Psoas muscle (tissue), 8 donors: ENCODE results near the gene LDB1. TPM values are rescaled to one million over a fixed set of nuclear protein-coding genes. Genes with fewer than 3 reads are reported as not detected.

Source experiments
- ATAC-seq, 4 donors: fragments of 200-7000 bp; cut with Tn5 transposase; one replicate each; pipeline ENCODE4 v1.9.1; 2020; ENCODE audit warnings: moderate library complexity in 3 of 4, mild to moderate bottlenecking in 2 of 4
- DNase-seq, 2 donors: peaks; one replicate each; pipeline ENCODE4 v3.0.0-alpha.2; 2020
- H3K27ac ChIP-seq: fragments of 200-600 bp; one replicate; pipeline ENCODE4 v1.8.0; 2022
- H3K27me3 ChIP-seq, 3 donors: fragments of 200-600 bp in 1 of 3; one replicate each; pipeline versions ENCODE4 v1.6.1 to v1.8.0; 2013 to 2022; ENCODE audit warnings: low read length in 2 of 3, mild to moderate bottlenecking in 2 of 3, moderate library complexity in 1 of 3; ENCODE audit not compliant: insufficient read depth in 3 of 3
- H3K36me3 ChIP-seq, 2 donors: fragments of 200-600 bp in 1 of 2; one replicate each; pipeline versions ENCODE4 v1.6.1 to v1.8.0; 2013 to 2022; ENCODE audit warnings: low read depth in 1 of 2, mild to moderate bottlenecking in 1 of 2, moderate library complexity in 1 of 2; ENCODE audit not compliant: insufficient read depth in 1 of 2
- H3K4me1 ChIP-seq: fragments of 200-600 bp; one replicate; pipeline ENCODE4 v1.8.0; 2022
- H3K4me3 ChIP-seq: fragments of 200-600 bp; one replicate; pipeline ENCODE4 v1.8.0; 2022; ENCODE audit warnings: mild to moderate bottlenecking
- H3K9me3 ChIP-seq: fragments of 200-600 bp; one replicate; pipeline ENCODE4 v1.8.0; 2022
- WGBS, 3 donors: extraction: QIAGEN DNeasy Blood & Tissue Kit; methylation state at CpG; one replicate each; pipeline versions ENCODE4 v1.1.6 to v1.1.7; 2013; 5-methylcytosine and 5-hydroxymethylcytosine counted together
- intact Hi-C, 2 donors: fragments of 100-400 bp; cut with DNase I; formaldehyde crosslinking; loops; one replicate each; pipeline versions ENCODE4 v1.11.0 to v1.14.2; 2022
- polyA plus RNA-seq, 3 donors: library from polyadenylated mRNA; stranded (reverse); fragments of 200-250 nt; gene quantifications; one replicate each; pipeline ENCODE4 v1.2.3, GENCODE V29; 2013
- total RNA-seq, 4 donors: library from RNA; stranded (reverse); fragmentation: NEBNext Ultra II Directional in 2 of 4; extraction: Animal tissue kit (Norgen Biotek cat#: 25700) in 2 of 4; gene quantifications; one replicate each; pipeline versions ENCODE4 v1.2.1 to v1.2.4, GENCODE V29; 2021 to 2023
- TF ChIP-seq, protein P1 (sequence below): fragments of 200-600 bp; IDR thresholded peaks from one replicate; pipeline ENCODE4 v1.8.0; 2022; ENCODE audit warnings: antibody characterized with exemption
- donor health status: healthy with polysubstance abuse.
- donor health status: DM: no; HTN: no; CAD: no; lungs with moderate emphysema.
- donor health status: Bipolar disorder and iron deficiency.
- donor health status: healthy.
- donor health status: DM: yes; HTN: yes; CAD: no.
- donor health status: DM: no; HTN: no; CAD: no.
- donor health status: DM: no; HTN: no; CAD: no.
- donor health status: DM: yes; HTN: yes; CAD: no.

LDB1 gene
- total and polyA plus RNA-seq, 7 donors = 13.9 to 29.8 (median 24.7) TPM

DNA sequence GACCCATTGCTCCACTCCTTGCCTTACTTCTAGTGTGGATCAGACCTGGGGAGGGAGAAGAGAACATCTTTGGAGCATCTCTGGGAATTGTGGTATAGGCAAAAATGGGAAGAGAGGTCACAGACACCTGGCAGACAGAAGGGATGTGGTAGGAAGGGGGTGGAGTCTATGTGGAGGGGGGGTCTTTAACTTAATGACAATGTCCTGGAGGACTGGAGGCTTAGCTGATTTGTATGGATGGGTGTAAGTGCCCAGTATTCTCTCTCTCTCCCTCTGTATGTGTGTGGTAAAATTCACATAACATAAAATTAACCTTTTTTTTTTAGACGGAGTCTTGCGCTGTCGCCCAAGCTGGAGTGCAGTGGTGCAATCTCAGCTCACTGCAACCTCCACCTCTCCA lies 3.1 kb upstream of the LDB1 start:
- Histone ChIP-seq H3K27me3 (no peaks in the 10 kb centered on the region), H3K4me1 (peaks cover 8% of the 10 kb centered on the region), H3K36me3 (no peaks in the 10 kb centered on the region), H3K27ac (no peak overlapping the region), H3K4me3 (no peak overlapping the region), H3K9me3 (no peaks in the 10 kb centered on the region)
- ATAC-seq = no peak
- WGBS, 3 donors = 87 to 94% (median 93%) methylated on average over 3 of the region's 3 CpGs
- DNase-seq = no peak
- TF ChIP-seq, protein P1, sequence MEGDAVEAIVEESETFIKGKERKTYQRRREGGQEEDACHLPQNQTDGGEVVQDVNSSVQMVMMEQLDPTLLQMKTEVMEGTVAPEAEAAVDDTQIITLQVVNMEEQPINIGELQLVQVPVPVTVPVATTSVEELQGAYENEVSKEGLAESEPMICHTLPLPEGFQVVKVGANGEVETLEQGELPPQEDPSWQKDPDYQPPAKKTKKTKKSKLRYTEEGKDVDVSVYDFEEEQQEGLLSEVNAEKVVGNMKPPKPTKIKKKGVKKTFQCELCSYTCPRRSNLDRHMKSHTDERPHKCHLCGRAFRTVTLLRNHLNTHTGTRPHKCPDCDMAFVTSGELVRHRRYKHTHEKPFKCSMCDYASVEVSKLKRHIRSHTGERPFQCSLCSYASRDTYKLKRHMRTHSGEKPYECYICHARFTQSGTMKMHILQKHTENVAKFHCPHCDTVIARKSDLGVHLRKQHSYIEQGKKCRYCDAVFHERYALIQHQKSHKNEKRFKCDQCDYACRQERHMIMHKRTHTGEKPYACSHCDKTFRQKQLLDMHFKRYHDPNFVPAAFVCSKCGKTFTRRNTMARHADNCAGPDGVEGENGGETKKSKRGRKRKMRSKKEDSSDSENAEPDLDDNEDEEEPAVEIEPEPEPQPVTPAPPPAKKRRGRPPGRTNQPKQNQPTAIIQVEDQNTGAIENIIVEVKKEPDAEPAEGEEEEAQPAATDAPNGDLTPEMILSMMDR = no peak
- intact Hi-C loops = no loop called here

DNA sequence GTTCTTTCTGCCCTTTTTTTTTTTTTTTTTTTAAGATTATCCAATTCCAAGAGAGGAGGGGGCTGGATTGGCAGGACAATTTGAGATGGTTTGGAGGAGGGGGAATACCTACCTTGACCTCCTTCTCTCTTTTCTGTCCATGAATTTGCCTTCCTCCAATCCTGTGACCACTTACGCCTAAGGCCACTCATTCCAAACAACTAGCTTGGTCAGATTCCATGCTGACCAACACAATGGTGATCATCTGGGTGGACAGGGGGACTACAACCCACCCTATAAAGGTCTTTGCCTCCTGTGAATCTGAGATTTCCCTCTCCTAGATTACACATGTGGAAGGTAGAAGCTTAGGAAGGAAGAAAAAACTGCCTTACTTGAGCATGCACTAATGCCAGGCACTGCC lies 2.3 kb upstream of the LDB1 start:
- no peak for DNase-seq
- TF ChIP-seq, protein P1 = no peak
- Histone ChIP-seq H3K36me3 (no peaks in the 10 kb centered on the region), H3K27me3 (no peaks in the 10 kb centered on the region), H3K4me1 (peaks cover 16% of the 10 kb centered on the region), H3K27ac (peak overlapping the region; percentile 92), H3K4me3 (no peak overlapping the region), H3K9me3 (no peaks in the 10 kb centered on the region)
- intact Hi-C loops = no loop called here
- no peak for ATAC-seq
- whole genome bisulfite sequencing, 3 donors = 95 to 100% (median 100%) methylated on average over 1 of the region's 1 CpG

DNA sequence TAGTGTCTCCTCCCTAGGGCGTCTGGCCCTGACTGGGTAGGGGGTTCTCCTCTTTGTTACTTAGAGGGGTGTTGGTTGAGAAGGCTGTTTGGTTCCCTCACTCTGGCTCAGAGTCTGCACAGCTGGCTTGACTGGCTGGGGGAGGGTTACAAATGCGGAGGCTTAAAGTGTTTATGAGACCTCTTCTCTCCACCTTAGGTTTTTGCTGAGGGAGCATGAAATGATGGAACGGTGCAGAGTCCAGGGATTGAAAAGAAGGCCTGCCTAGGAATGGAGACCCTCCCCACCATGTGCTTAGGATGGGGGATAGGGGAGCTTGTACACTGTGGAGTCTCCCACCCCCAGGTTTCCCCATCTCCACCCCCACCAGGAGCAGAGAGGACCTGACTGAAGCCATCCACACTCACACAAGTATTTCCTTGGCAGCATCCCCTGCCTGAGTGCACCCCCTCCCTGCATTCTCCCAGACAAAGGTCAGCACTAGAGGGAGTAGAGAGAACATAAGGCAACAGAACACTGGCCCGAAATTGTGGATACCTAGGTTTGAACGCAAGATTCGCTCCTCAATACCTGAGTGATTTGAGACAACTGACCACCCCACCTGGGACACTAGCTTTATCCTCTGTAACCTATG lies 1.7 kb upstream of the LDB1 start:
- Histone ChIP-seq H3K4me3 (peak overlapping the region; percentile 87), H3K36me3 (no peaks in the 10 kb centered on the region), H3K27ac (peak overlapping the region; percentile 92), H3K9me3 (no peaks in the 10 kb centered on the region), H3K27me3 (no peaks in the 10 kb centered on the region), H3K4me1 (peaks cover 22% of the 10 kb centered on the region)
- intact Hi-C loops = no loop called here
- no peak for DNase-seq
- ATAC-seq = no peak
- WGBS, 3 donors = 36 to 58% (median 45%) methylated on average over 6 of the region's 6 CpGs
- TF ChIP-seq, protein P1 = no peak

DNA sequence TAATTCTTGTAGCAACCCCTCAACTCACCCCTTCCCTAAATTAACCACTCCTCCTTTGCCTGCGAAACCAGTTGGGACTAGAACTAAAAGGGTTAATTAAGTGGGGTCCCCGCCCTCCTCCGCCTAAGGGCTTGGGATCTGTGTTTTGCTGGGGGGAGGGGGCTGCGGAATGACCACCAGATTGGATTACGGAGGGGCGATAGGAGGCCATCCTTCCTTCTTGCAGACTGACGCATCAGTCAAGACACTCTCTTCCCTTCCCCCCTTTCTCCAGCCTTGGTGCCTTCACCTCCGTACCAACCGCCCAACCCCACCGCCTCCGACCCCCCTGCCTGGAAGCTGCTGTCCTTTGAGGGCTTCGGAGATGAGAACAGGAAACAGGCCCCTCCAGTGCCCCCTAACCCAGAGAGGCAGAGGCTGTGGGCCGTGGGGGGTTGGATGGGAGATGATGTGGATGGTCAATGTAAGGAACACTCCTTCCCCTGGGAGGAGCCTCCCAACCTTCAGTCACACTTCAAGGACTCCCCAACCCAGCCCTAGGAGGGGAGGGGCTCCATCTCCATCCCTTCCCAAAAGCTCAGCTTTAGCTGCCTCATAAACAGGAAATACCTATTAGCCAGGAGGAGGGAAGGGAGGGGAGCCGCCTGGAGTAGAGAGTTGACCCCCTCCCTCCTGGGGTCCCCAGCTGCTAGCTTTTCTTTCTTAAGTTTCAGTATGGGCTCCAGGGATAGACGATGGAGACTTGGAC lies 997 bp upstream of the LDB1 start:
- peak overlapping the region; percentile 87 for H3K4me3 ChIP-seq
- WGBS, 3 donors = 14 to 25% (median 16%) methylated on average over 14 to 15 of the region's 15 CpGs
- peak in 1 of 4 donors; percentile 13 for ATAC-seq
- TF ChIP-seq, protein P1 = no peak
- H3K27me3 ChIP-seq = no peaks in the 10 kb centered on the region
- peak; percentile 46 to 73 for DNase-seq
- no peaks in the 10 kb centered on the region for H3K9me3 ChIP-seq
- peaks cover 29% of the 10 kb centered on the region for H3K4me1 ChIP-seq
- intact Hi-C loops = no loop called here
- no peaks in the 10 kb centered on the region for H3K36me3 ChIP-seq
- peak overlapping the region; percentile 92 for H3K27ac ChIP-seq
